A549 (cell line): Measurements from ENCODE around the gene ST6GALNAC5.

Experiments used
- POLR2A ChIP-seq: IDR thresholded peaks from 2 replicates; pipeline ENCODE4 v1.6.1; 2012; ENCODE audit warnings: mild to moderate bottlenecking, low read length
- RFX5 ChIP-seq: fragments of 450-650 bp; IDR thresholded peaks from 2 replicates; pipeline ENCODE4 v1.7.1; 2014; ENCODE audit warnings: antibody characterized with exemption, mild to moderate bottlenecking, moderate library complexity
- ZFP36 ChIP-seq: fragments of 450-650 bp; IDR thresholded peaks from 2 replicates; pipeline ENCODE4 v1.6.1; 2014; ENCODE audit warnings: borderline replicate concordance; ENCODE audit not compliant: partially characterized antibody

DNA sequence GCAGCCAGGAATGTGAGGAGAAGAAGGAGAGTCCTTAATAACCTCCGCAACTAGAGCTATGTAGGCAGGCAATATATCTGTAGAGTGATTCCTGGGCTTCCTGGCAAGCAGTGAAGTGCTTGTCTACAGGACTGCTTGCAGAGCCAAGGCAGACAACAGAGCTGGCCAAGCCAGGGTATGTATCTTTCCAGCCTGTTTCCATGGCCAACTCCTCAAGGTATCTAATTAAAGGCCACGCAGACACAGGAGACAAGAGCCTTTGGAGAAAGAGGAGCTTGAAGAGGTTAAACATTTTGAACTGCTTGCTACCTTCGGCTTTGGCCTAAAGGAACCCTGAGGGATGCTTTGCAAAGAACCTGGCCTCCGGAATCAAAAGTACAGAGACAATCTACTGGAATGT, 214.6 kb downstream of the ST6GALNAC5 start:
- TF ChIP-seq ZFP36 (no peak), POLR2A (no peak), RFX5 (no peak)
